Measurements from ENCODE around the gene SLC6A18. TPM values are rescaled to one million over a fixed set of nuclear protein-coding genes. Genes with fewer than 3 reads are reported as not detected.
"Not testable (repeated sequence)": the region's sequence is repeated elsewhere in the genome, so short reads cannot be mapped to it uniquely, and the experiment has no call there.

Gene SLC6A18
- total RNA-seq, 1 donor from 2014 or later: not detected

DNA sequence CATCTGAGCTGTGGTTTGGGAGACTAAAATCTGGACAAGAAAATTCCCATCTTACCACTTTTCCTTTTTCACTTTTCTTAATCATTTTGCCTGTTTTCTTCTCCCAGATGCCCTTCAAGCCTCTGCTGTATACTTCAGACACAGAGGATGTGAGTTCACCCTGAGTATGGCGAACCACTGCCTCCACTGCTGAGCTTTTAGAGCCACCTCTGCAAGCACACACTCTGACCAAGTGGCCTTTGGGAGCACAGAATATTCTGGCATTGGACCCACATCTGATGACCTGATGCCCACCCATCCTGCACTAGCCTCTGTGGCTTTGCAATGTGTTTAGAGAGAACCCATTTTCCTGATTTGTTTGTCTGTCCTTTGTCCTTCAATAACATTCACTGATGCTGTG, 37.2 kb downstream of the SLC6A18 start:
- intact Hi-C loops (cut with DNase I): no loop called here
- ATAC-seq: no peak

DNA sequence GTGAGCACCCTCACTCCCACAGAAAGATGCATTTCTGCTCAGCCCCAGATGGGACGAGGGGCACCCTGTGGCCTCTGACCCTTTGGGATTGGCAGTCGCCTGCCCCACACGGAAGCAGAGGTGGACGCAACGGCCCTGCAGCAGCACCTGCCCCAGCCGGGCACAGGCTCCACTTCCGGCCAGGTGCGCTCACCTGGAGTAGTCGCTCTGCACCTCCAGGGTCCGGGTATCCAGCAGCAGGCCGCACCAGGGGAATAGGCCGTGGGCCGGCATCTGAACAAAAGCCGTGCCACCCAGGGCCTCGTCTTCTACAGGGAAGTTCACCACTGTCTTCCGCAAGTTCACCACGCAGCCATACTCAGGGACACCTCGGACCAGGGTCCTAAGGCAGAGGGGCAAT, 39.0 kb downstream of the SLC6A18 start:
- ATAC-seq (no peak), DNase-seq (ENCODE audit: low spot score) (no peak)
- intact Hi-C loops (cut with DNase I): no loop called here

More for the DNA sequence above, 37.2 kb downstream of the SLC6A18 start:
- DNase-seq (ENCODE audit: low spot score): no peak

DNA sequence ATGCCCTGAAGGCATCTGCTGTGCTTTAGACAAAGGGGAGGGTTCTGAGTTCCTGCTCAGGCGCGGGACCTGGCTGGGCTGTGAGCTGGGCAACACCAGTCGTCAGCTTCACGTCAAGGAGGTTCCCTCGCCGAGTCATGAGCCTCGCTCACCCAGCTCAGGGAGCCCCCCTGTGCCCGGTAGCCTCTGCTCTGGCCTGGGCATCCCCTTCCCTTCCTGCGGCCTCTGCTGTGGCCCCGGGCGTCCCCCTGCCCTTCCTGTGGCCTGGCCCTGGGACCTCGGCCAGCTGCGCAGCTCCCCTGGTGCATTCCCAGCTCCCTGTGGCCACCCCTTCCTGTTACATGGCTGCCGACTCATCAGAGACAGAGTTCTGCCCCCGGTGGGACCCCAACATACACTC, 39.8 kb downstream of the SLC6A18 start:
- intact Hi-C loops (cut with DNase I): no loop called here
- ATAC-seq (no peak), DNase-seq (ENCODE audit: low spot score) (no peak)

DNA sequence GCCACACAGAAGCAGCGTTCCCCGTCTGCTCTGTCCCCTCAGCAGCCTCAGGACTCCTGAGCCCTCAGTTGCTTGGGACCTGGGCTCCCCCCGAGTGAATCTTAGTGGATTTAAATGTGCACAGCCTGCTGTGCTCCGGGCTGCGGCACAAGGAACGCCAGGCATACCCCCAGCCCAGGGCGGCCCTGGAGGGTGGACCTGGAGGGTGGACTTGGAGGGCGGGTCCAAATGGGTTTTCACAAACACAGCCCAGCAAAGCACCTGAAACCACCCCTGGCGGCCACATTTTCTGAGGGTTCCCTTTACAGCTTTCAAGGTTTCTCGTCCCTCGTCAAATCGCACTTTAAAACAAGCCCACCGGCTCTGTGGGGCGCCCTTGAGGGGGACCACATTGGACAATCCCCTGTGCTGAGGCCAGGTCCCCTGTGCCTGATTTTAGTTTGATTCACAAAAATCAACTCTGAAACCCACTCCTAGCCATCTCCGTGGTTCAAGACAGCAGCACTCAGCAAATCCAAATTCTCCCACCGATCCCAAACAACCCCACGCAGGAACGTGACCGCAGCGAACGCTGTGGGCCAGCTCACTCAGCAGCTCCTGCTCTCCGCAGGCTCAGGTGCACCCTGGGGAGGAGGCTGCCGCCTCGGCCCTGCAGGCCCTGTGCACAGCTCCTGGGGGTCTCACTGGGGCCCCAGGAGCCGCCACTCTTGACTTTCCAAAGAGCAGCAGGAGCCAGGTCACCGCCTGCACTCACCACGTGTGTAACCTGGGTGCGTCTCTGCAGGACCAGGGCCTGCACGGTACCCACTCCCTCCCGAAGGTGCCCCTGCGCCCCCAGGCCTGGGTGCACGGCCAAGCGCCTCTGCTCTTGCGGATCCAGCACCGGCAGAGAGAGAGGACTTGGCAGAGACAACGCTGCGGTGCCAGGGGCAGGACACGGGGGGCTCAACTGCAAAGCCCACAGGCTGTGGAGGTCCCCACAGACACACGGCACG, 40.6 kb downstream of the SLC6A18 start:
- no peak for ATAC-seq
- intact Hi-C loops (cut with DNase I): no loop called here
- DNase-seq (ENCODE audit: low spot score): no peak

DNA sequence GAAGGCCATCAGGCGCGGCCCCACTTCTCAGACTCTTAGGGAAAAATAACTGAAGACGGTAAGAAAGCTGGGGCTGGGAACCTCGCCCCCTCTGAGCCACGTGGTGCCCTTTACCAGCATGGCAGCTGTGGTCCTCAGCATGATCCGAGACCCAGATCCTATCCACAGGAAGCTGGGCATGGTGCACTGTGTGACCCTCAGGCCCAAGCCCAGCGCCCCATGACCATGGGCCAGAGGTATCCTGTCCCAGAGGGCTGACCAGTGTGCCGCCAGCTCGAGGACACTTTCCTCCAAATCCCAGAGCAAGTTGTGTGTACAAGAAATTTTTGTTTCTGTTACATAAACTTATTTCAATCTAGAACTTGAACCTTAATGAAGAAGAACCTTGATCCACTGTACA, 41.6 kb downstream of the SLC6A18 start:
- intact Hi-C loops (cut with DNase I): no loop called here
- DNase-seq (ENCODE audit: low spot score) (no peak), ATAC-seq (no peak)

DNA sequence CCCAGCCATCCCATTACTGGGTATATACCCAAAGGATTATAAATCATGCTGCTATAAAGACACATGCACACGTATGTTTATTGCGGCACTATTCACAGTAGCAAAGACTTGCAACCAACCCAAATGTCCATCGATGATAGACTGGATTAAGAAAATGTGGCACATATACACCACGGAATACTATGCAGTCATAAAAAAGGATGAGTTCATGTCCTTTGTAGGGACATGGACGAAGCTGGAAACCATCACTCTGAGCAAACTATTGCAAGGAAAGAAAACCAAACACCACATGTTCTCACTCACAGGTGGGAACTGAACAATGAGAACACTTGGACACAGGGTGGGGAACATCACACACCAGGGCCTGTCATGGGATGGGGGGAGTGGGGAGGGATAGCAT, 42.3 kb downstream of the SLC6A18 start:
- ATAC-seq; intact Hi-C loops (cut with DNase I): not testable (repeated sequence)

DNA sequence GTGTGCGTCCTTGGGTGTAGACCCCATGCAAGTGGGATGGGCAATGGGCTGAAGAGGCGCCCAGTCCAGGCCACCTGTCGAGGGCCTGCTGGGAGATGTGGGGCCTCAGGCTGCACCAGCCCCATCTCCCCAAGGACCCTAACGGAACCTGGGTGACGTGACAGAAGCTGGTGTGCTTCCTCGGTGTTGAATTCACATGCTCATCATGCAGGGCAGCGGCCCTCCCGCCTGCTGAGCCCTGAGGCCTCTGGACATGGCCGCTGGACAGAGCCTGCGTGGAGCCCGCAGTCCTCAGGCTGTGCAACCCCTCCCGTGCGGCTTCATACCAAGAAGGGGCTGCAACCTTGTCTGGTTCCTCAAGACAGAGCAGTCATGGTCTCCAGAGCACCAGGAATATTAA, 42.9 kb downstream of the SLC6A18 start:
- intact Hi-C loops (cut with DNase I): no loop called here
- no peak for ATAC-seq

More for the DNA sequence above, 42.3 kb downstream of the SLC6A18 start:
- not testable (repeated sequence) for DNase-seq (ENCODE audit: low spot score)

DNA sequence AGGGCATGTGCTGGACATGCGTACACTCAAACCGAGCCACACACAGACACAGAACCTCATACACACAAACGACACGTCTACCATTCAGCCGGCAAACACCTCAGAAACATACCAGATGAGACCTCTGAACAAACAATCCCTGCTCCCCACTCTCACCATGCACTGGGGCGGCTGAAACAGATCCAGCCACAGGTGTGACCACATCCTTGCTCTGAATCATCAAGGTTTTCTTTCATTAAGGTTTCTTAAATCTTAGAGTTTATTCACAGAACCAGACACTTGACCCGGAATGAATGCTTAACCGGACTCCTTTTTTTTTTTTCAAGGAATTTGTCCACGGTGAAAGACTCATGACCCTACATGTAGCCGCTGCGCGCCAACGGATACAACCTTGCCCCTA, 43.5 kb downstream of the SLC6A18 start:
- ATAC-seq (no peak), DNase-seq (ENCODE audit: low spot score) (no peak)
- intact Hi-C loops (cut with DNase I): no loop called here

More for the DNA sequence above, 42.9 kb downstream of the SLC6A18 start:
- DNase-seq (ENCODE audit: low spot score): no peak

DNA sequence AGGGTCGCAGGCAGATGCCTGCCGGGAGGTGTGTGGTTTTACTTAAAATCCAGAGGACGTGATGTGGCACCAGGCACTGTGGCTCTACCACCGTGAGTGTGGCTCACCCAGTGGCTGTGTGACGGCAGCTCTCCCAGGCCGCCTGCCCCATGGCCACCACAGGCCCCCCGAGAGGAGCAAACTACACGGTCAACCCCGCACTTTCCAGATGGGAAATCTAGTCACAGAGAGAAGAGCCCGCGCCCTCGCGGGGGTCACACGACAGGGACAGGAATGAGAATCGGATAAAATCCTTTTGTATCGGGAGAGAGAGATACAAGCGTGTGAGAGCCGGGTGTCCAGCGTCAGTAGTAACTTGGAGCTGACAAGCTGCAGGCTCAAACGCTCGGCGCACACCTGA, 45.2 kb downstream of the SLC6A18 start:
- intact Hi-C loops (cut with DNase I): no loop called here
- ATAC-seq: no peak

DNA sequence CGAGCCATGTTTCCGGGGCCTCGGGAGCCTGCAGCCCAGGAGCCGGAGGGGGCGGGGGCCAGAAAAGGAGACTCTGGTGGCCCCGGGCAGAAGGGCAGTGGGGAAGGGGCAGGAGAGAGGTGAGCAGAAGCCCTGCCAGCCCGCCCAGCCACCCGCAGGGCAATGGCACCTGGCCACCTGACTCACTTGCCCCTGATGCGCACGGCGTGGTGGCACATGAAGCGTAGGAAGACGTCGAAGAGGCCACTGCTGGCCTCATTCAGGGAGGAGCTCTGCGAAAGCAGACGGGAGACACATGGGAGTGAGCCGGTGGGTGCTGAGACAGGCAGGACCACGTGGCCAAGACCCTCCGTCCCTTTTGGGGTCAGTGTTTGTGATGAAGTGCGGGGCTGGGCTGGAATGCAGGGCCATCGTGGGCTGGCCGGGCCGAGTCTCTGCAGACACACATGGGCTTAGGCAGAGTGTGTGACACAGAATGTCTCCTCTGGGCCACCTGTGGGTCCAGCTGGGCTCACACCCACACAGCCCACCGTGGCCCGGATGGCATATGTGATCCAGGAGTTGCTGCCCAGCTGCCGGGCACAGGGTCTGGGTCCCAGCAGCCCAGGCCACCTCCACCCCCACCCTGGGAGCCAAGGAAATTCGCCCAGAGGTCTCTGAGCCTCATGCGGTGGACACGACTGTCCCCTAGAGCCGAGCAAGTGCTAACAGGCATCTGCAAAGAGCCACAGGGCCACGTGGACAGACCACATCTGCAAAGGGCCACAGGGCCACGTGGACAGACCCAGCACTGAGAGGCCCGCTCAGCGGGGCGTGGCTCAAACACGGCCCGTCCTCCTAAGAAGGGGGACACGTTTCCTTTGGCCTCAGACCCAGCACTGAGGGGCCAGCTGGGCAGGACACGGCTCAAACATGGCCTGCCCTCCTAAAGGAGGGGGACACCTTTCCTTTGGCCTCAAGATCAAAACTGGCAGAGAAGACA, 46.0 kb downstream of the SLC6A18 start:
- intact Hi-C loops (cut with DNase I): no loop called here
- no peak for ATAC-seq
- DNase-seq (ENCODE audit: low spot score): no peak

More for the DNA sequence above, 45.2 kb downstream of the SLC6A18 start:
- DNase-seq (ENCODE audit: low spot score): no peak

DNA sequence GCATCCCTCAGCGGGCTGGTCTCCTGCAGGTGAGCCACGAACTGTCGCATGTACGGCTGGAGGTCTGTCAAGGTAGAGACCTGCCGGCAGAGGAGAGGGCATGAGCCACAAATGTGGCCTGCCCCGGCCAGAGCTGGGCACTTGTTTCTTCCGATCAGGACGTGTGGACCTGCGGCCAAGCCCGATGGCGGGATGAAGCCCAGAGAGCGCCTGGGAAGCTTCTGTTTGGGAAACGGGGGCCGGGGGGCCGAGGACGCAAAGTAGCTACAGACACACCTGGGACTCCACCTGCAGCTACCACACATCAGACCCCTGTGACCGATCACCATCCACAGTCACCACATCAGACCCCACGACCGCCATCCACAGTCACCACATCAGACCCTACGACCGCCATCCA, 47.0 kb downstream of the SLC6A18 start:
- DNase-seq (ENCODE audit: low spot score) (no peak), ATAC-seq (no peak)
- intact Hi-C loops (cut with DNase I): no loop called here

DNA sequence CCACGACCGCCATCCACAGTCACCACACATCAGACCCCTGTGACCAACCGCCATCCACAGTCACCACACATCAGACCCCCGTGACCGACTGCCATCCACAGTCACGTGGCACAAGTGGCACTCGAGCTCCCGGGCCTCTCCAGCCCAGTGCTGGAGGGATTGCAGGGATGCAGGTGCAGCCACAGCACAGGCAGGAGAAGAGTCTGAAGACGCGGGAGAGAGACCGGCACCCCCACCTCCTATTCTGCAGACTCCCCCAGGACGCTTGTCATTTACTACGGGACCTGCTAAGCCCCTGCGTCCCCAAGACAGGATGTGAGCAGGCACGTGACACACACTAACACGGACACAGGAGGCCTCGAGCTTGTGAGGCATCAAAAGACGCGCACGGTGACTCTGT, 48.6 kb downstream of the SLC6A18 start:
- intact Hi-C loops (cut with DNase I): no loop called here
- no peak for DNase-seq (ENCODE audit: low spot score)
- ATAC-seq: no peak

DNA sequence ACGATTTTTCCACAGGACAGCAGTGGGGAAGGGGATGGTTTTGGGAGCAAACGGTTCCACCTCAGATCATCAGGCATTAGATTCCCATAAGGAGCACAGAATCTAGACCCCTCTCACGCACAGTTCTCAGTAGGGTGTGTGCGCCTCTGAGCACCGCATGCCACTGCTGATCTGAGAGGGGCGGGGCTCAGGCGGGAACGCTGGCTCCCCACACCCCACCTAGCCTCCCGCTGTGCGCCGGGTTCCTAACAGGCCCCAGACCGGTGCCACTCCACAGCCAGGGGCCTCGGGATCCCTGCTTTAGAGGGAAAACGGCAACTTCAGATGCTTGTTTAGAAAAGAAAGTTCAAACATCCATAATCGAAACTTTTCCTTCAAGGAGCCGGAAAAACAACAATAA, 49.3 kb downstream of the SLC6A18 start:
- ATAC-seq: no peak
- intact Hi-C loops (cut with DNase I): no loop called here
- DNase-seq (ENCODE audit: low spot score): no peak

DNA sequence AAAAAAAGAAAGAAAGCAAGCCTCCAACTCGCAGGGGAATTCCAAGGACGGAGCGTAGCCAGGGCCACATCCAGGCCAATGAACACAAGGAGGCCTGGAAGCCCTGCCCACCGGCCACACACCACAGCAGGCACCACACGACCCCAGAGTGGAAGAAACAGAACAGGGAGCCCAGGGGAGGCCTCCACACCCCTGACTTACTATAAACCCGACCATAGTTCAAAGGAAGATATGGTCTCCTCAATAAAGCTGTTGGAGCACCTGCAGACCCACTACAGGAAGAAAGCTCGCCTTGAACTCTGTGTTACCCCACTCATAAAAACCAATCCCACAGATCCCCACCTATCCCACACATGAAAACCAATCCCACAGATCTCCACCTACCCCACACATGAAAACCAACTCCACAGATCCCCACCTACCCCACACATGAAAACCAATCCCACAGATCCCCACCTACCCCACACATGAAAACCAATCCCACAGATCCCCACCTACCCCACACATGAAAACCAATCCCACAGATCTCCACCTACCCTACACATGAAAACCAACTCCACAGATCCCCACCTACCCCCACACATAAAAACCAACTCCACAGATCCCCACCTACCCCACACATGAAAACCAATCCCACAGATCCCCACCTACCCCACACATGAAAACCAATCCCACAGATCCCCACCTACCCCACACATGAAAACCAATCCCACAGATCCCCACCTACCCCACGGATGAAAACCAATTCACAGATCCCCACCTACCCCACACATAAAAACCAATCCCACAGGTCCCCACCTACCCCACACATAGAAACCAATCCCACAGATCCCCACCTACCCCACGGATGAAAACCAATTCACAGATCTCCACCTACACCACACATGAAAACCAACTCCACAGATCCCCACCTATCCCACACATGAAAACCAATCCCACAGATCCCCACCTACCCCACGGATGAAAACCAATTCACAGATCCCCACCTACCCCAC, 50.5 kb downstream of the SLC6A18 start:
- ATAC-seq; intact Hi-C loops (cut with DNase I); DNase-seq (ENCODE audit: low spot score): not testable (repeated sequence)

DNA sequence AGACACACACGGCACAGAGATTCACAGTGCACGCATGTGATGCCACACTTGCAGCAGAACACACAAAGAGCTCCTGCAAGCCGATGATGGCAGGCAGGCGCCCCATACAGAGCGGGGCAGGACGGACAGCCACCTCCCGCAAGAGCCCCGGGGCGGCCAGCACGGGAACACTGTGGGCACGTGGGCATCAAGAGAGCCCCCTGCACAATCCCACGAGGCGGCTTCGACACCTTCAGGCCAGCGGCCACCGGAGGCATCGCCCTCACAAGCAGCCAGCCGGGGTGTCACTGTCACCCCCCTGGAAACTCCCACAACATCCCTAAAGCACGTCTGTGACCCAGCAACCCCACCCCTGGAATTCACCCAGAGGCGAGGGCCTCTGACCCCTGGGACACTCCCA, 51.7 kb downstream of the SLC6A18 start:
- ATAC-seq (no peak), DNase-seq (ENCODE audit: low spot score) (no peak)
- intact Hi-C loops (cut with DNase I): no loop called here

DNA sequence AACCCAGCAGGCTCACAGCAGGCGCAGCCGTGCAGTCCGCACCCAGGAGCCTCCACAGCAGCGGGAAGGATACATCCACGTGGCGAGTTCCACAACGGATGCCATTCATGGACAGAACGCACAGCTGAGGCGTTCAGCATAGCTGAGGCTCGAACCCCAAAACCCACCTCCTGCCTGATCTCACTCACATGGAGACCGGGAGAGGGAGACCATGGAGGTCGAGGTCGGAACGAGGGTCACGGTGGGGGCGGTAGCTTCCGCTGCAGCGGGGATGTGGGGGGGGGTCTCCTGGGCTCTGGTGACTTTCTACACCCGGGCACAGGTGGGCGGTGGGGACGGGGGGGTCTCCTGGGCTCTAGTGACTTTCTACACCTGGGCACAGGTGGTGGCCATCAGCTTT, 52.1 kb downstream of the SLC6A18 start:
- DNase-seq (ENCODE audit: low spot score): no peak
- intact Hi-C loops (cut with DNase I): no loop called here
- ATAC-seq: no peak

DNA sequence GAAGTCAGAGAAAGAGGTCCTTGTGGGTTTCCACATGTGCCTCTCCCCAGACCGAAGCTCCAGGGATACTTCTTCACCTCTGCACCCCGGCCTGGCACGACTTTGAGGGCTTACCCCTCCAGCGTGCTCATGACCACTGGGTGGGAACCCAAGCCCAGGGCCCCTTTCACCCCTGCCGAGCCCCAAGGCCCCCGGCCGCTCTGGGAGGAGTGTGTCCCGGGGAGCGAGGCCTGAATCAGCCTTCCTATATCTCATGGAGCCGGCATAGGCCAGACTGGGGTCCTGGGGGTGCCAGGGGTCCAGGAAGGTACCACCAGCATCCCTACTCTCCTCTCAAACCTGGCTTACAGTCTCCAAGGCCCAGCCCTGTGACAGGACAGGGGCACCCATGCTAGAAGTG, 52.6 kb downstream of the SLC6A18 start:
- ATAC-seq (no peak), DNase-seq (ENCODE audit: low spot score) (no peak)
- intact Hi-C loops (cut with DNase I): no loop called here

DNA sequence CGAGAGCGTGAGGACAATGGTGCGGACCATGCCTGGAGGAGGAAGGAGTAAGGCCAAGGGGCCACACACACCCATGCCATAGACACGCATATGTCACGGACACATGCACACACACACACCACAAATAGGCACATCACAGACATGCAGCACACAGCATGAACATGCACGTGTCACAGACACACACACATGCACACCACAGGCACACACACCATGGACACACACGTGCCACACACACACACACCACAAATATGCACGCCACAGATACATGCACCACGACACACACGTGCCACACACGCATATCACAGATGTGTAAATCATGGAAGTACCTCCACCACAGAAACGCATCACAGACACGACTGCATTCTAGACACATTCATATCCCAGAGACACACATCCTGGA, 53.0 kb downstream of the SLC6A18 start:
- no peak for DNase-seq (ENCODE audit: low spot score)
- no peak for ATAC-seq
- intact Hi-C loops (cut with DNase I): no loop called here
